ENCODE measurements around the gene ANKRD9. TPM values are rescaled to one million over a fixed set of nuclear protein-coding genes. Genes with fewer than 3 reads are reported as not detected.

ANKRD9 gene
- total RNA-seq, result 9.1 and 16.6 TPM in 2 replicates

GRCh38 chr14:102509746-102510615 lies at the start of gene ANKRD9:
TSS of gene ANKRD9 (minus strand) at chr14:102509776. CDS start at chr14:102507889, 1,887 bp downstream.

Small RNAs within 50 kb of the gene (small RNA-seq; reads per million reads assigned to genes)
- not detected for gene MIR4309

Other genes with a start within 250 kb of the ANKRD9 start
- gene MOK, start 204.6 kb downstream of the ANKRD9 start, total RNA-seq, result 7.0 and 8.1 TPM in 2 replicates
- gene ZNF839, start 190.0 kb downstream of the ANKRD9 start, total RNA-seq, result 9.3 and 9.4 TPM in 2 replicates
- 54.9 and 60.9 TPM in 2 replicates for gene CINP, start 146.9 kb downstream of the ANKRD9 start, total RNA-seq
- 13.8 and 24.4 TPM in 2 replicates for gene TECPR2, start 146.8 kb downstream of the ANKRD9 start, total RNA-seq
- gene RCOR1, start 82.9 kb upstream of the ANKRD9 start, total RNA-seq, result 27.5 and 31.2 TPM in 2 replicates

Data from thoracic aorta endothelial cell (primary cell).